ENCODE measurements around the gene ZNF575. TPM values are rescaled to one million over a fixed set of nuclear protein-coding genes. Genes with fewer than 3 reads are reported as not detected.

ZNF575 gene
- total RNA-seq, 1 donor from 2014 or later, result 1.3 TPM

- Histone ChIP-seq H3K36me3 (ENCODE audit: insufficient read depth, low read length) (peaks cover 3% of the 10 kb centered on the region), H2AFZ (ENCODE audit: low read depth, low read length) (no peak overlapping the region), H3K4me3 (ENCODE audit: insufficient read depth, low read depth, low read length) (no peak overlapping the region), H3K79me2 (ENCODE audit: insufficient read depth, low read length) (no peaks in the 10 kb centered on the region), H4K20me1 (ENCODE audit: insufficient read depth, low read length) (peaks cover 3% of the 10 kb centered on the region), H3K27me3 (ENCODE audit: insufficient read depth, low read length) (no peaks in the 10 kb centered on the region), H3K9ac (ENCODE audit: low read length) (no peak overlapping the region), H3K4me1 (ENCODE audit: insufficient read depth, low read length) (peaks cover 5% of the 10 kb centered on the region), H3K27ac (ENCODE audit: low read depth, low read length) (no peak overlapping the region), H3K4me2 (ENCODE audit: low read length) (peak overlapping the region; percentile 96), H3K9me3 (ENCODE audit: insufficient read depth, low read depth, low read length) (no peaks in the 10 kb centered on the region)
- peak overlapping the region; percentile 57 for H3K4me3 Mint-ChIP-seq (ENCODE audit: unreplicated experiment)
- FAIRE-seq, result no peak
- no peak for TF ChIP-seq EZH2 (IDR thresholded peaks at IDR 0.05; ENCODE audit: insufficient read depth, low read length)
- TF ChIP-seq, protein P1, sequence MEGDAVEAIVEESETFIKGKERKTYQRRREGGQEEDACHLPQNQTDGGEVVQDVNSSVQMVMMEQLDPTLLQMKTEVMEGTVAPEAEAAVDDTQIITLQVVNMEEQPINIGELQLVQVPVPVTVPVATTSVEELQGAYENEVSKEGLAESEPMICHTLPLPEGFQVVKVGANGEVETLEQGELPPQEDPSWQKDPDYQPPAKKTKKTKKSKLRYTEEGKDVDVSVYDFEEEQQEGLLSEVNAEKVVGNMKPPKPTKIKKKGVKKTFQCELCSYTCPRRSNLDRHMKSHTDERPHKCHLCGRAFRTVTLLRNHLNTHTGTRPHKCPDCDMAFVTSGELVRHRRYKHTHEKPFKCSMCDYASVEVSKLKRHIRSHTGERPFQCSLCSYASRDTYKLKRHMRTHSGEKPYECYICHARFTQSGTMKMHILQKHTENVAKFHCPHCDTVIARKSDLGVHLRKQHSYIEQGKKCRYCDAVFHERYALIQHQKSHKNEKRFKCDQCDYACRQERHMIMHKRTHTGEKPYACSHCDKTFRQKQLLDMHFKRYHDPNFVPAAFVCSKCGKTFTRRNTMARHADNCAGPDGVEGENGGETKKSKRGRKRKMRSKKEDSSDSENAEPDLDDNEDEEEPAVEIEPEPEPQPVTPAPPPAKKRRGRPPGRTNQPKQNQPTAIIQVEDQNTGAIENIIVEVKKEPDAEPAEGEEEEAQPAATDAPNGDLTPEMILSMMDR (IDR thresholded peaks at IDR 0.05; ENCODE audit: insufficient read depth, low read depth, low read length), result no peak
- DNase-seq (ENCODE audit: low read depth), result no peak
- H3K27me3 Mint-ChIP-seq (ENCODE audit: low read depth, unreplicated experiment), result peaks cover 12% of the 10 kb centered on the region
- no peaks in the 10 kb centered on the region for H3K9me3 Mint-ChIP-seq (ENCODE audit: unreplicated experiment)
- H3K4me1 Mint-ChIP-seq (ENCODE audit: low read depth, unreplicated experiment), result peaks cover 5% of the 10 kb centered on the region
- H3K27ac Mint-ChIP-seq (ENCODE audit: unreplicated experiment), result peak overlapping the region; percentile 18
- H3K36me3 Mint-ChIP-seq (ENCODE audit: low read depth, unreplicated experiment), result peaks cover 28% of the 10 kb centered on the region
Observed at GRCh38 chr19:43505186-43505456, 27.9 kb upstream of the ZNF575 start.

DNA sequence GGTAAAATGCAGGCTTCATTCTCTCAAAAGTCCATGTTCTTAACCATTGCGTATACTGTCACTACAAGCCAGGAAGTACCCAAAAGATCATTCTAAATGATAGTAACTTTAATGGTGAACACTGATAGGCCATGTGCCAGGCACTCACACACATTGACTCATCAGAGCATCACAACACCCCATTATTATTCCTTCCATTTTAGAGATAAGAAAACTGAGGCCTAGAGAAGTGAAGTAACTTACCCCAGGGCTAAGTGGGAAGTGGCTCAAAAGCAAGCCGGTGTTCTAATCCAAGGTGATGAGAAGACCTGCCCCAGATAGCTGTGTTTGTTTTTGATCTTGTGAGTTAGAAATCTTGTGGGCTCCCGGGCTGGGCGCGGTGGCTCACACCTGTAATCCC is 27.0 kb upstream of the ZNF575 start:
- peaks cover 28% of the 10 kb centered on the region for H3K36me3 Mint-ChIP-seq (ENCODE audit: low read depth, unreplicated experiment)
- peaks cover 10% of the 10 kb centered on the region for H3K27me3 Mint-ChIP-seq (ENCODE audit: low read depth, unreplicated experiment)

DNA sequence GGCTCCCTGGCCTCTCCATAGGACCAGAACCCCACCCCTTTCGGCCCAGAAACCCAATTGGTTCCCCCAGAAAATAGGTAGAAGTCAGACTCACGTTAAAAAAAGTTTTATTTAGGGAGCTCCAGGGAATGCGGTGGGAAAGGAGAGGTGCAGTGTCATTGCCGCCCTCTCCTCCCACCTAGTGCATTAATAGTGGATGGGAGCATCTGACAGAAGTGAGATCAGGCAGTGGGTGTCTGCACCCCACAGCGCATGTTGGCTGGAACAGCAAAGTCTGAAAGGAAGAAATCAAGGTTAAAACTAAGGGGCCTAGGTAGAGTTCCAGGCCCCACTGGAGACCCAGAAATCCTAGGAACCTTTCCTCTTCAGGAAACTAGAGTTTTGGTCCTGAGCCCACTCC is 26.4 kb upstream of the ZNF575 start:
- Histone ChIP-seq H3K4me3 (ENCODE audit: insufficient read depth, low read depth, low read length) (no peak overlapping the region), H4K20me1 (ENCODE audit: insufficient read depth, low read length) (peaks cover 3% of the 10 kb centered on the region), H3K27me3 (ENCODE audit: insufficient read depth, low read length) (no peaks in the 10 kb centered on the region), H3K4me2 (ENCODE audit: low read length) (no peak overlapping the region), H3K79me2 (ENCODE audit: insufficient read depth, low read length) (no peaks in the 10 kb centered on the region), H3K9ac (ENCODE audit: low read length) (no peak overlapping the region), H3K4me1 (ENCODE audit: insufficient read depth, low read length) (peaks cover 5% of the 10 kb centered on the region), H3K36me3 (ENCODE audit: insufficient read depth, low read length) (peaks cover 8% of the 10 kb centered on the region), H3K27ac (ENCODE audit: low read depth, low read length) (no peak overlapping the region), H3K9me3 (ENCODE audit: insufficient read depth, low read depth, low read length) (no peaks in the 10 kb centered on the region), H2AFZ (ENCODE audit: low read depth, low read length) (no peak overlapping the region)
- no peak for FAIRE-seq
- Mint-ChIP-seq H3K4me3 (ENCODE audit: unreplicated experiment) (no peak overlapping the region), H3K9me3 (ENCODE audit: unreplicated experiment) (no peaks in the 10 kb centered on the region), H3K36me3 (ENCODE audit: low read depth, unreplicated experiment) (peaks cover 29% of the 10 kb centered on the region), H3K4me1 (ENCODE audit: low read depth, unreplicated experiment) (peaks cover 5% of the 10 kb centered on the region), H3K27ac (ENCODE audit: unreplicated experiment) (no peak overlapping the region), H3K27me3 (ENCODE audit: low read depth, unreplicated experiment) (peaks cover 10% of the 10 kb centered on the region)
- TF ChIP-seq, protein P1 (IDR thresholded peaks at IDR 0.05; ENCODE audit: insufficient read depth, low read depth, low read length), result no peak
- TF ChIP-seq EZH2 (IDR thresholded peaks at IDR 0.05; ENCODE audit: insufficient read depth, low read length), result no peak
- no peak for DNase-seq (ENCODE audit: low read depth)

More for the DNA sequence above, 27.0 kb upstream of the ZNF575 start:
- DNase-seq (ENCODE audit: low read depth), result no peak
- TF ChIP-seq, protein P1 (IDR thresholded peaks at IDR 0.05; ENCODE audit: insufficient read depth, low read depth, low read length), result no peak
- no peak for TF ChIP-seq EZH2 (IDR thresholded peaks at IDR 0.05; ENCODE audit: insufficient read depth, low read length)
- Histone ChIP-seq H3K9me3 (ENCODE audit: insufficient read depth, low read depth, low read length) (no peaks in the 10 kb centered on the region), H2AFZ (ENCODE audit: low read depth, low read length) (no peak overlapping the region), H3K79me2 (ENCODE audit: insufficient read depth, low read length) (no peaks in the 10 kb centered on the region), H3K27me3 (ENCODE audit: insufficient read depth, low read length) (no peaks in the 10 kb centered on the region), H3K9ac (ENCODE audit: low read length) (no peak overlapping the region), H3K36me3 (ENCODE audit: insufficient read depth, low read length) (peaks cover 6% of the 10 kb centered on the region), H3K27ac (ENCODE audit: low read depth, low read length) (no peak overlapping the region), H3K4me1 (ENCODE audit: insufficient read depth, low read length) (peaks cover 5% of the 10 kb centered on the region), H3K4me2 (ENCODE audit: low read length) (no peak overlapping the region), H4K20me1 (ENCODE audit: insufficient read depth, low read length) (peaks cover 3% of the 10 kb centered on the region), H3K4me3 (ENCODE audit: insufficient read depth, low read depth, low read length) (no peak overlapping the region)
- no peak overlapping the region for H3K4me3 Mint-ChIP-seq (ENCODE audit: unreplicated experiment)
- peaks cover 5% of the 10 kb centered on the region for H3K4me1 Mint-ChIP-seq (ENCODE audit: low read depth, unreplicated experiment)
- H3K27ac Mint-ChIP-seq (ENCODE audit: unreplicated experiment), result no peak overlapping the region
- FAIRE-seq, result no peak
- no peaks in the 10 kb centered on the region for H3K9me3 Mint-ChIP-seq (ENCODE audit: unreplicated experiment)
